ENCODE results near the gene TMSB15C.
"Not testable (repeated sequence)": the region's sequence is repeated elsewhere in the genome, so short reads cannot be mapped to it uniquely, and the experiment has no call there.

The TMSB15C gene

DNA sequence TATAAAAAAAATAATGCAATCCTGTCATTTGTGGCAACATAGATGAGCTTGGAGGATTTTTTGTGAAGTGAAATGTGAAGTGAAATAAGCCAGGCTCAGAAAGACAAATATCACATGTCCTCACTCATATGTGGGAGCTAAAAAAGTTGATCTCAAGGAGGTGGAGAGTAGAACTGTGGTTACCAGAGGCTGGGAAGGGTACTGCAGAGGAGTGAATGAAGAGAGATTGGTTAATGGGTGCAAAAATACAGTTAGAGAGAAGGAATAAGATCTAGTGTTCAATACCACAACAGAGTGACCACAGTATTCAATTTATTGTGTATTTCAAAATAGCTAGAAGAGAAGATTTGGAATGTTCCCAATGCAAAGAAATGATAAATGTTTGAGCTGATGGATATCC lies 22.9 kb upstream of the TMSB15C start:
- Histone ChIP-seq H3K4me3 (ENCODE audit: low read depth, low read length) (no peak overlapping the region), H3K27me3 (ENCODE audit: control insufficient read depth, insufficient read depth, low read length) (peaks cover 5% of the 10 kb centered on the region), H3K9me3 (ENCODE audit: control insufficient read depth, insufficient read depth, low read length) (no peaks in the 10 kb centered on the region), H3K9ac (ENCODE audit: low read depth, low read length) (no peak overlapping the region), H3K4me1 (ENCODE audit: control insufficient read depth, insufficient read depth, low read length) (no peaks in the 10 kb centered on the region), H3K36me3 (ENCODE audit: control insufficient read depth, insufficient read depth, low read length) (no peaks in the 10 kb centered on the region), H3K27ac (ENCODE audit: low read depth, low read length) (no peak overlapping the region)

DNA sequence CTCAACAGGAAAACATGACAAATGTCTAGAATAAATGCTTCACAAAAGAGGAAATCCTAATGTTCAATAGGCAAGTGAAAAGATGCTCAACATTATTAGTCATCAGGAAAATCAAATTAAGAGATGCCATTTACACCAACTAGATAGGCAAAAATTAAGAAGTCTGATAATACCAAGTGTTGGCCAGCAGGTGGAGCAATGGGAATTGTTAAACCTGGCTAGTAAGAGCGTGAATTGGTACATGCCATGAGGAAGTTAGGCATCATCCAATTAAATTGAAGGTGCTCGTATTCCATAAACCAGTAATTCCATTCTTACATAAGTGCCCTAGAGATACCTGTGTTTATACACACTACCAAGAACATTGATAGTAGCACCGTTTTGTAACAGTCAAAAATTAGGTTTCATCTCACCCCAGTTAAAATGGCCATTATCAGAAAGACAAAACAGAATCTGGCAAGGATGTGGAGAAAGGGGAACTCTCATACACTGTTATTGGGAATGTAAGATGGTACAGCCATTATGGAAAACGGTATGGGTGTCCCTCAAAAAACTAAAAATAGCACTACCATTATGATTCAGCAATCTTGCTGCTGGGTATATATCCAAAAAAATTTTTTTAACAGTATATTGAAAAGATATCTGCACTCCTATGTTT lies 22.2 kb upstream of the TMSB15C start:
- Histone ChIP-seq H3K27ac (ENCODE audit: low read depth, low read length) (no peak overlapping the region), H3K9me3 (ENCODE audit: control insufficient read depth, insufficient read depth, low read length) (no peaks in the 10 kb centered on the region), H3K4me3 (ENCODE audit: low read depth, low read length) (no peak overlapping the region), H3K36me3 (ENCODE audit: control insufficient read depth, insufficient read depth, low read length) (no peaks in the 10 kb centered on the region), H3K27me3 (ENCODE audit: control insufficient read depth, insufficient read depth, low read length) (peaks cover 5% of the 10 kb centered on the region), H3K9ac (ENCODE audit: low read depth, low read length) (no peak overlapping the region), H3K4me1 (ENCODE audit: control insufficient read depth, insufficient read depth, low read length) (no peaks in the 10 kb centered on the region)

GRCh38 chrX:104085919-104086318 lies 9.9 kb upstream of the TMSB15C start:
- H3K36me3 ChIP-seq (ENCODE audit: control insufficient read depth, insufficient read depth, low read length), result no peaks in the 10 kb centered on the region
- H3K9me3 ChIP-seq (ENCODE audit: control insufficient read depth, insufficient read depth, low read length), result no peaks in the 10 kb centered on the region
- H3K27ac ChIP-seq (ENCODE audit: low read depth, low read length), result no peak overlapping the region
- peaks cover 25% of the 10 kb centered on the region for H3K27me3 ChIP-seq (ENCODE audit: control insufficient read depth, insufficient read depth, low read length)
- H3K9ac ChIP-seq (ENCODE audit: low read depth, low read length), result no peak overlapping the region
- no peak overlapping the region for H3K4me3 ChIP-seq (ENCODE audit: low read depth, low read length)
- H3K4me1 ChIP-seq (ENCODE audit: control insufficient read depth, insufficient read depth, low read length), result no peaks in the 10 kb centered on the region

GRCh38 chrX:104085477-104085876 lies 9.4 kb upstream of the TMSB15C start:
- no peaks in the 10 kb centered on the region for H3K36me3 ChIP-seq (ENCODE audit: control insufficient read depth, insufficient read depth, low read length)
- no peak overlapping the region for H3K27ac ChIP-seq (ENCODE audit: low read depth, low read length)
- no peak overlapping the region for H3K4me3 ChIP-seq (ENCODE audit: low read depth, low read length)
- no peak overlapping the region for H3K9ac ChIP-seq (ENCODE audit: low read depth, low read length)
- no peaks in the 10 kb centered on the region for H3K9me3 ChIP-seq (ENCODE audit: control insufficient read depth, insufficient read depth, low read length)
- peaks cover 24% of the 10 kb centered on the region for H3K27me3 ChIP-seq (ENCODE audit: control insufficient read depth, insufficient read depth, low read length)
- no peaks in the 10 kb centered on the region for H3K4me1 ChIP-seq (ENCODE audit: control insufficient read depth, insufficient read depth, low read length)

DNA sequence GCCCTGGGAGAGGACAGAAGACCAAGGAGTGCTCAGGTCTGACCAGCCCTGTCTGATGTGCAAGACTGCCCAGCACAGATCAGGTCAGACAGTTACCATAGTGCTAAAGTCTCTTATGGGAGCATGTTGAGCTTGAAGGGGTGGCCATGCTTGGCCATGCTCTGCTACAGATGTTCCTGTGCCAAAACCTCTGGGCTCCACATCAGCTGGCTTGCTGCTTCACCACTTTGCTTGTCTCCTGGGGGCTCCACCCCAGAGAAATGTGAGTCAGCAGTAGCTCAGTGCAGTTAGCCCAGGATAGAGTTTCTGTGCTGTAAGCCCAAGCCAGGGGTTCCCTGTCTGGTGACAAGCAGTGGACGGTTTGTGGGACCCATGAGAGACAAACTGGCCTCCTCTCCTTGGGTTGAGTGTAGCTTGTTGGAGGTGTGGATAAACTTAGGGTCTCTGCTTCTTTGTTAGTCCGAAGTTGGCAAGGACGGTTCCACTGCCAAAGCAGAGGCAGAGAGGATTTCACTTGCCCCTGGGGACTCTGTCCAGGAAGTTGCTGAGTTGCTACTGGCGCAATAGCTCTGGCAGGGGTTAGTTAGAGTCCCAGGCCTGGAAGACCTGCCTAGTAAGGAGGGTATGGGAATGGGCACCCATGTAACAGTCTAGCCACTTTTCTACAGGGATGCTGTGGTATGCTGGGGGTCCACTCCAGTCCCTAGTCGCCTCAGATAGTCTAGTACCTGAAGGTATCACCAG lies 8.7 kb upstream of the TMSB15C start:
- no peak overlapping the region for H3K27ac ChIP-seq (ENCODE audit: low read depth, low read length)
- no peak overlapping the region for H3K9ac ChIP-seq (ENCODE audit: low read depth, low read length)

DNA sequence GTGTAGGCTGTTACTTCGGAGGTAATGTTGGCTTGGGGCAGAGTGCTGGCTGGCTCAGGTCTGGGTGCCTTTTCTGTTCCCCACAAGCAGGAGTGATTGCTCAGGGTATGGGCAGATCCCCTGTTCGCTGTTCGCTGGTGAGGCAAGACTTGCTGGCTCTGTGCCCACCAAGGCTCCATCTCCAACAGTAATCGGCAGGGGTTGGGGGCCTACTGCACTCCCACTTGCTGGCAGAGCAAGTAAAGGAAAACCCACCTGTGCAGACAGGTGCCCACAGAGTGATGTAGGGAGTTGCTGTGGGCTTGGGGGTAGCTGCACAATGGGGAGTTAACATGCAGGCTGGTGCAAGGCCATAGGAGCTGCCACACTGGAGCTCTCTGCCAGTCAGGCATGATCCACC lies 8.0 kb upstream of the TMSB15C start:
- H3K9ac ChIP-seq (ENCODE audit: low read depth, low read length), result no peak overlapping the region
- H3K4me3 ChIP-seq (ENCODE audit: low read depth, low read length), result no peak overlapping the region
- no peaks in the 10 kb centered on the region for H3K4me1 ChIP-seq (ENCODE audit: control insufficient read depth, insufficient read depth, low read length)
- H3K9me3 ChIP-seq (ENCODE audit: control insufficient read depth, insufficient read depth, low read length), result no peaks in the 10 kb centered on the region
- H3K27me3 ChIP-seq (ENCODE audit: control insufficient read depth, insufficient read depth, low read length), result peaks cover 14% of the 10 kb centered on the region
- H3K36me3 ChIP-seq (ENCODE audit: control insufficient read depth, insufficient read depth, low read length), result no peaks in the 10 kb centered on the region
- H3K27ac ChIP-seq (ENCODE audit: low read depth, low read length), result no peak overlapping the region

More for the DNA sequence above, 8.7 kb upstream of the TMSB15C start:
- H3K4me3 ChIP-seq (ENCODE audit: low read depth, low read length), result no peak overlapping the region
- no peaks in the 10 kb centered on the region for H3K36me3 ChIP-seq (ENCODE audit: control insufficient read depth, insufficient read depth, low read length)
- H3K4me1 ChIP-seq (ENCODE audit: control insufficient read depth, insufficient read depth, low read length), result no peaks in the 10 kb centered on the region
- peaks cover 16% of the 10 kb centered on the region for H3K27me3 ChIP-seq (ENCODE audit: control insufficient read depth, insufficient read depth, low read length)
- H3K9me3 ChIP-seq (ENCODE audit: control insufficient read depth, insufficient read depth, low read length), result no peaks in the 10 kb centered on the region

GRCh38 chrX:104077854-104078253 lies 1.8 kb upstream of the TMSB15C start:
- H3K9ac ChIP-seq (ENCODE audit: low read depth, low read length); H3K36me3 ChIP-seq (ENCODE audit: control insufficient read depth, insufficient read depth, low read length); H3K4me1 ChIP-seq (ENCODE audit: control insufficient read depth, insufficient read depth, low read length); H3K9me3 ChIP-seq (ENCODE audit: control insufficient read depth, insufficient read depth, low read length); H3K4me3 ChIP-seq (ENCODE audit: low read depth, low read length); H3K27ac ChIP-seq (ENCODE audit: low read depth, low read length); H3K27me3 ChIP-seq (ENCODE audit: control insufficient read depth, insufficient read depth, low read length): not testable (repeated sequence)

DNA sequence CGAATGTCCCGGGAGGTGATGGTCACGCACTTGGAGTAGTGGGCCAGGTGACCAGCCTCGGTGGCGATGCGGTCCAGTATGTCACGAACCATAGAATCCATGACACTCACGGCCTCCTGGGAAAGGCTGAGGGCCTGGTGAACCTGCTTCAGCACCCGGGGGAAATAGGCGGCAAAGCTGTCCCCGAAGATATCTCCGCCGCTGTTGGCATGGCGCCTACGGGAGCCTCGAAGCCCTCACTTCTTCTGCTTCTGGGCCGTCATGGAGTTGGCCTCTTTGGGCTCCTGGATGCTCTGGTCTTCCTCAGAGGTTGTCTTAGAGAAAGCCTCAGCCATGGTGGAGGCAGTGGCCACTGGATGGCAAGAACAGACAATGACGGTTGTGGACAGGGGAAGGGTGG lies 13.4 kb downstream of the TMSB15C start:
- H3K4me3 ChIP-seq (ENCODE audit: low read depth, low read length); H3K27ac ChIP-seq (ENCODE audit: low read depth, low read length); H3K4me1 ChIP-seq (ENCODE audit: control insufficient read depth, insufficient read depth, low read length); H3K36me3 ChIP-seq (ENCODE audit: control insufficient read depth, insufficient read depth, low read length); H3K9ac ChIP-seq (ENCODE audit: low read depth, low read length); H3K9me3 ChIP-seq (ENCODE audit: control insufficient read depth, insufficient read depth, low read length); H3K27me3 ChIP-seq (ENCODE audit: control insufficient read depth, insufficient read depth, low read length): not testable (repeated sequence)

GRCh38 chrX:104054956-104055355 lies 21.1 kb downstream of the TMSB15C start:
- not testable (repeated sequence) for H3K27ac ChIP-seq (ENCODE audit: low read depth, low read length); H3K4me3 ChIP-seq (ENCODE audit: low read depth, low read length); H3K4me1 ChIP-seq (ENCODE audit: control insufficient read depth, insufficient read depth, low read length); H3K27me3 ChIP-seq (ENCODE audit: control insufficient read depth, insufficient read depth, low read length); H3K9me3 ChIP-seq (ENCODE audit: control insufficient read depth, insufficient read depth, low read length); H3K36me3 ChIP-seq (ENCODE audit: control insufficient read depth, insufficient read depth, low read length); H3K9ac ChIP-seq (ENCODE audit: low read depth, low read length)

- Histone ChIP-seq H3K9ac (ENCODE audit: low read depth, low read length) (no peak overlapping the region), H3K27ac (ENCODE audit: low read depth, low read length) (no peak overlapping the region), H3K9me3 (ENCODE audit: control insufficient read depth, insufficient read depth, low read length) (no peaks in the 10 kb centered on the region), H3K36me3 (ENCODE audit: control insufficient read depth, insufficient read depth, low read length) (no peaks in the 10 kb centered on the region), H3K4me1 (ENCODE audit: control insufficient read depth, insufficient read depth, low read length) (no peaks in the 10 kb centered on the region), H3K27me3 (ENCODE audit: control insufficient read depth, insufficient read depth, low read length) (no peaks in the 10 kb centered on the region), H3K4me3 (ENCODE audit: low read depth, low read length) (no peak overlapping the region)
These were observed 28.9 kb downstream of the TMSB15C start for GRCh38 chrX:104047171-104047570.

GRCh38 chrX:104045642-104046041 lies 30.4 kb downstream of the TMSB15C start:
- Histone ChIP-seq H3K36me3 (ENCODE audit: control insufficient read depth, insufficient read depth, low read length) (no peaks in the 10 kb centered on the region), H3K27me3 (ENCODE audit: control insufficient read depth, insufficient read depth, low read length) (peaks cover 4% of the 10 kb centered on the region), H3K4me3 (ENCODE audit: low read depth, low read length) (no peak overlapping the region), H3K27ac (ENCODE audit: low read depth, low read length) (no peak overlapping the region), H3K9me3 (ENCODE audit: control insufficient read depth, insufficient read depth, low read length) (no peaks in the 10 kb centered on the region), H3K9ac (ENCODE audit: low read depth, low read length) (no peak overlapping the region), H3K4me1 (ENCODE audit: control insufficient read depth, insufficient read depth, low read length) (no peaks in the 10 kb centered on the region)
